ENCODE data around the gene IKZF1. TPM values are rescaled to one million over a fixed set of nuclear protein-coding genes. Genes with fewer than 3 reads are reported as not detected.
"Not testable (repeated sequence)": the region's sequence is repeated elsewhere in the genome, so short reads cannot be mapped to it uniquely, and the experiment has no call there.

IKZF1 gene
- total RNA-seq, 1 experiment from 2014 or later, result not detected

DNA sequence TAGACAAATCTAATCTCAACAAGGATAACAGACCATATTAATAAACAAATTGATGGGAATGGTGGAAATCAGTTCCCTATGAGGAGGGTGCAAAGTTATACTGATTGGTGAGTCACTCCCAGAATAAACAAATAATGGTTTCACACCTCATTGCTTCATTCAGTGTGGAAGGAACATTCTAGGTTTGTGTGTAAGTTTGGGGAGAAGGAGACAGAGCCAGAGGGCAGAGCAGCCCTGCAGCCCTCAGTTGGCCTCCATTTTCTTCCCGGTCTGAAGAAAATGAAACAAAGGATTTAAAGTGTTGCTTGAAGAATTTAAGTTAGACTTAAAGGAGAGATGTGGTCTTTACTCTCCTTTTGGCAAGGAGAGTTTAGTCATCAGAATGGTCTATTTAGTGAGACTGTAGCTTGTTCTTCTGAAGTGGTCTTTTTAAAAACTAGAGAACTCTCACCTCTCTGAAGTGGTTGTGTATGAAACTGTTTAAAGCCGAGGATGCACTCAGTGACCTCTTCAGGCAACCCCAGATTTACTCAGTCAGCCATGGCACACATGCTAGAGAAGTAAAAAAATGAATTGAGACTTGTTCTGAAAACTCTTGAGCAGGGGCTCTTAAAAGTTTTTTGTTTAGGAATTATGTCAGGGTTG is 27.2 kb downstream of the IKZF1 start:
- Histone ChIP-seq H3K36me3 (no peaks in the 10 kb centered on the region), H3K27me3 (peaks cover 21% of the 10 kb centered on the region; the same call in 1 of the 2 replicates), H3K4me1 (no peaks in the 10 kb centered on the region), H3K9me3 (replicated peaks) (peaks cover 5% of the 10 kb centered on the region; the same call in 1 of the 2 replicates), H3K4me3 (no peak overlapping the region), H3K27ac (no peak overlapping the region)
- no peak for DNase-seq

GRCh38 chr7:50332241-50333165 is 28.0 kb downstream of the IKZF1 start:
- Histone ChIP-seq H3K4me3 (no peak overlapping the region), H3K27ac (no peak overlapping the region), H3K27me3 (peaks cover 13% of the 10 kb centered on the region; the same call in 1 of the 2 replicates), H3K9me3 (replicated peaks) (peaks cover 5% of the 10 kb centered on the region; the same call in 1 of the 2 replicates), H3K4me1 (no peaks in the 10 kb centered on the region), H3K36me3 (no peaks in the 10 kb centered on the region)
- no peak for DNase-seq

DNA sequence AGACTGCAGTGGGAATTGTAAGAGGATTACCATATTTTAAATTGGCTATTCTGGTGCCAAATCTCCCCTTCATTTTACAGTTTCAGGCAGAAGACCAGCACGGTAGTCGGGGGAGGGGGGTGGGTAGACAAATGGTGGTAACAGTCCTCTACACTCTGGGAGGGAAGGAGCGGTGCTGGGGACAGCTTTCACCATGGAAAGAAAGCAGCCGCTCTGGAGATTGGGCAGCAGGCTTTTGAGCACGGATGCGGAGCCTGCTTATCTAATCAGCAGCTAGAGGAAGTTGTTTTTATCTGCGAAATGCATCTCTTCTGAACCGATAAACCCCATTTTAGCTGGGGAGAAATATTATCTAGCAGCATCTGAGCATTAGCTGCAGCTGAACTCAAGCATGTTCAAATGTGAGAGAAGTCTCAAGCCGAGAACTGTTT is 28.7 kb downstream of the IKZF1 start:
- Histone ChIP-seq H3K4me1 (no peaks in the 10 kb centered on the region), H3K36me3 (no peaks in the 10 kb centered on the region), H3K4me3 (no peak overlapping the region), H3K27ac (no peak overlapping the region), H3K27me3 (peaks cover 13% of the 10 kb centered on the region; the same call in 1 of the 2 replicates), H3K9me3 (replicated peaks) (peaks cover 5% of the 10 kb centered on the region; the same call in 1 of the 2 replicates)
- DNase-seq, result no peak

GRCh38 chr7:50334341-50334994 is 30.0 kb downstream of the IKZF1 start:
- DNase-seq, result no peak
- H3K27me3 ChIP-seq, result 0 out of 2 replicates have a peak, but pooled peaks cover 10% of the 10 kb centered on the region
- H3K4me1 ChIP-seq, result no peaks in the 10 kb centered on the region
- H3K4me3 ChIP-seq, result no peak overlapping the region
- peaks cover 5% of the 10 kb centered on the region; the same call in 1 of the 2 replicates for H3K9me3 ChIP-seq (replicated peaks)
- no peak overlapping the region for H3K27ac ChIP-seq
- no peaks in the 10 kb centered on the region for H3K36me3 ChIP-seq

DNA sequence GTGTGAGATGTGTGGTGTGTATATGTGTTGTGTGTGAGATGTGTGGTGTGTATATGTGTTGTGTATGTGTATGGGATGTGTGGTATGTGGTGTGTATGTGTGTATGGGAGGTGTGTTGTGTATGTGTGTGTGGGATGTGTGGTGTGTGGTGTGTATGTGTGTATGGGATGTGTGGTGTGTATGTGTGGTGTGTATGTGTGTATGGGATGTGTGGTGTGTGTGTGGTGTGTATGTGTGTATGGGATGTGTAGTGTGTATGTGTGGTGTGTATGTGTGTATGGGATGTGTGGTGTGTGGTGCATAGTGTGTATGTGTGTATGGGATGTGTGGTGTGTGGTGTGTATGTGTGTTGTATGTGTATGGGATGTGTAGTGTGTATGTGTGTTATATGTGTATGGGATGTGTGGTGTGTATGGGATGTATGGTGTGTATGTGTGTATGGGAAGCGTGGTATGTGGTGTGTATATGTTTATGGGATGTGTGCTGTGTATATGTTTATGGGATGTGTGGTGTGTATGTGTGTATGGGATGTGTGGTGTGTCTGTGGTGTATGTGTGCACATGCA is 30.8 kb downstream of the IKZF1 start:
- Histone ChIP-seq H3K4me1 (no peaks in the 10 kb centered on the region), H3K27ac (no peak overlapping the region), H3K9me3 (replicated peaks) (peaks cover 5% of the 10 kb centered on the region; the same call in 1 of the 2 replicates), H3K4me3 (no peak overlapping the region), H3K27me3 (0 out of 2 replicates have a peak, but pooled peaks cover 10% of the 10 kb centered on the region), H3K36me3 (no peaks in the 10 kb centered on the region)
- no peak for DNase-seq

- Histone ChIP-seq H3K36me3 (no peaks in the 10 kb centered on the region), H3K9me3 (replicated peaks) (peaks cover 5% of the 10 kb centered on the region; the same call in 1 of the 2 replicates), H3K4me1 (no peaks in the 10 kb centered on the region), H3K27ac (no peak overlapping the region), H3K4me3 (no peak overlapping the region), H3K27me3 (peaks cover 10% of the 10 kb centered on the region; the same call in 1 of the 2 replicates)
- peak; percentile 24 to 28 for DNase-seq
These were observed 31.6 kb downstream of the IKZF1 start for GRCh38 chr7:50335795-50336754.

DNA sequence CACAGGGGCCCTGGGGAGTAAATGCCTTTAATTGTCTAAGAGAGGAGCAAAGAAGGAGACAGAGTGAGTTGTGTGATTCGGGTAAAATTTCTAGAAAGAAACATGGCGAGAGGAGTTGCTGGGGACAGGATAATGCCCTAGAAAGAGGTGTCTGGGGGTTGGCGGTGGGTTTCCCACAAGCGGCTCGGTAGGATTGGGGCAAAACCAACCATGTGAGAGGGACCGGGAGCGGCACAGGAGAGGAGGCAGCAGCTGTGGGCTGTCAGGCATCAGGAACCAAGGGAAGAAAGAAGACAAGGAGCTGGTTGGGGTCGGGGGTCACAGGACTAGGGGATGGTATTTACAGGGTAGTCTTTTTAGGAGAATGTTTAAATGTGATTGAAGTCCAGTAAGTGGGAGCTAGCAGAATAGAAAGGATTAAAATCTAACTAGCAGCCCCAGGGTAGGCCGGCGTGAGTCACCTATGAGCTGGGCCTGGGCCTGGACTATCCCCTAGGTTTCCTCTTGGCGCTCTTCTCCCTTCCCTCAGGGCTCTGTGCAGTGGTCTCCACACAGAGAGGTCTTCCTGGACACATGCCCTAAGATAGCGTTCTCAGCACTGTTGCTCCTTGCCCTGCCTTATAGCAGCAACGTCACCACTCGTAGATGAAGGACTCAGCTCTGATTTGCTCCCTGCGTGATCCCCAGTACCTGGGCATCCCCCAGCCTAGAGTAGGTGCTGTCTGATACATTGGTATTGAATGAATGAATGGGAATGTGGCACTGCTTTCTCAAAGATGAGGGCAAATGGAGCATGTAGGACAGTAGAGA is 32.6 kb downstream of the IKZF1 start:
- Histone ChIP-seq H3K27ac (no peak overlapping the region), H3K4me1 (no peaks in the 10 kb centered on the region), H3K27me3 (peaks cover 9% of the 10 kb centered on the region; the same call in 1 of the 2 replicates), H3K36me3 (no peaks in the 10 kb centered on the region), H3K4me3 (no peak overlapping the region), H3K9me3 (replicated peaks) (peaks cover 5% of the 10 kb centered on the region; the same call in 1 of the 2 replicates)
- no peak for DNase-seq

- not testable (repeated sequence) for H3K4me1 ChIP-seq
These were observed 35.0 kb downstream of the IKZF1 start for GRCh38 chr7:50339472-50339871.

DNA sequence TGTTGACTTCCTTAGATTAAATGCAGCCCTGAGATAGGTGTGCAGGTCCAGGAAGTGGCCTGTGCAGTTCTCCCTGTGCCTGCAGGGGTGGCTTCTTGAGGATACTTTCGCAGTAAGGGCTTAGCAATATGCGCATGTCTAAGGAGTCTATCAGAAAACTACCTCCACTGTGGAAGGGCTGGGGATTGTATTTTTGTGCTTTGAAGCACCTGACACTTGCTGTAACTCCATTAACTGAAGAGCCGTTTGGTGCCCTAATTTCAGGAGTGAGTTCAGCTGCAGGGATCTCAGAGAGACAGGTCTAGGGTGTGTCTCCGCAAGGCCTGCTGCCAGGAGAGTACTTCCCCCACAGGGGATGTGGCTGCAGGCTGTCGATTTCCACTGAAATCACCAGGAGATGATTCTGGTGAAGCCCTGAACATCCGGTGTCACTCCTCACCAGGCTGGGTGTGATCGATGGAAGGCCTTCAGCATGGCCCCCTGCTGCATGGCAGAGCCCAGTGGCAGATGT is 35.5 kb downstream of the IKZF1 start:
- Histone ChIP-seq H3K27ac (no peak overlapping the region), H3K4me3 (no peak overlapping the region), H3K9me3 (replicated peaks) (no peaks in the 10 kb centered on the region), H3K36me3 (no peaks in the 10 kb centered on the region), H3K4me1 (no peaks in the 10 kb centered on the region), H3K27me3 (peaks cover 13% of the 10 kb centered on the region)
- DNase-seq, result no peak

More at GRCh38 chr7:50339472-50339871, 35.0 kb downstream of the IKZF1 start:
- H3K4me3 ChIP-seq; DNase-seq; H3K36me3 ChIP-seq; H3K27ac ChIP-seq; H3K9me3 ChIP-seq (replicated peaks): not testable (repeated sequence)
- peaks cover 12% of the 10 kb centered on the region for H3K27me3 ChIP-seq

DNA sequence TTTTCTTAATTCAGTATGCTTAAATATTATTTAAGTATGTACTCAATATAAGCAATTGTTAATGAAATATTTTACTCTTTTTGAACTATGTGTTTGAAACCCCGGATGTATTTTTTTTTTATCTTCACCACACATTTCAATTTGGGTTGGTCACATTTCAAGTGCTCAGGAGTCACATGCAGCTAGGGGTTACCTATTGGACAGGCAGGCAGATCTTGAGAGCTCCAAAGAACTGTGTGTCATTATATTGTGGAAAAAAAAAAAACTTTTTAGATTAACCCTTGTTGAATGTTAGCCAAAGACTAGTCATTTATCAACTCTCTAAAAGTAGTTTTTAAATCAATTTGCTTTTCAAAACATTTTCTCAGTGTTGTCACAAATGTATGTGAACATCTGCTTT is 37.2 kb downstream of the IKZF1 start:
- Histone ChIP-seq H3K27ac (no peak overlapping the region), H3K4me3 (no peak overlapping the region), H3K36me3 (no peaks in the 10 kb centered on the region), H3K27me3 (peaks cover 14% of the 10 kb centered on the region), H3K4me1 (no peaks in the 10 kb centered on the region), H3K9me3 (replicated peaks) (no peaks in the 10 kb centered on the region)
- no peak for DNase-seq

- Histone ChIP-seq H3K9me3 (replicated peaks) (no peaks in the 10 kb centered on the region), H3K4me1 (no peaks in the 10 kb centered on the region), H3K27ac (no peak overlapping the region), H3K36me3 (no peaks in the 10 kb centered on the region), H3K4me3 (no peak overlapping the region), H3K27me3 (peaks cover 14% of the 10 kb centered on the region)
- DNase-seq, result peak in 1 of 2 experiments; percentile 26
These were observed 38.1 kb downstream of the IKZF1 start for GRCh38 chr7:50342616-50343114.
